Measurements from ENCODE around the gene TTC23.

GRCh38 chr15:99181545-99181971 lies 67.8 kb downstream of the TTC23 start:
- TF ChIP-seq CTCF (IDR thresholded peaks at IDR 0.05): no peak
- no peak for TF ChIP-seq POLR2A (IDR thresholded peaks at IDR 0.05)
